Colonic mucosa (tissue), 4 donors: ENCODE data around the gene FGGY. TPM values are rescaled to one million over a fixed set of nuclear protein-coding genes. Genes with fewer than 3 reads are reported as not detected.

Experiments used
- DNase-seq: peaks from one replicate; pipeline ENCODE4 v3.0.0-alpha.2; 2020
- H3K27ac ChIP-seq: fragments of 200-600 bp; one replicate; pipeline ENCODE4 v1.8.0; 2021
- H3K27me3 ChIP-seq: fragments of 200-600 bp; one replicate; pipeline ENCODE4 v1.8.0; 2021
- H3K36me3 ChIP-seq: fragments of 200-600 bp; one replicate; pipeline ENCODE4 v1.8.0; 2021
- H3K4me1 ChIP-seq: fragments of 200-600 bp; one replicate; pipeline ENCODE4 v1.8.0; 2021; ENCODE audit warnings: mild to moderate bottlenecking
- H3K4me3 ChIP-seq: fragments of 200-600 bp; one replicate; pipeline ENCODE4 v1.8.0; 2021
- H3K9ac ChIP-seq, 2 donors: one replicate each; pipeline ENCODE4 v1.7.0; 2013; ENCODE audit warnings: control low read depth in 2 of 2, low read depth in 2 of 2, low read length in 2 of 2
- H3K9me3 ChIP-seq: fragments of 200-600 bp; one replicate; pipeline ENCODE4 v1.8.0; 2021
- intact Hi-C: fragments of 100-400 bp; cut with DNase I; formaldehyde crosslinking; loops from one replicate; pipeline ENCODE4 v1.14.1; 2022
- total RNA-seq, 2 donors: library from RNA; stranded (reverse); fragmentation: NEBNext Ultra II Directional in 1 of 2; extraction: Animal tissue kit (Norgen Biotek cat#: 25700) in 1 of 2; gene quantifications; one replicate each; pipeline ENCODE4 v1.2.1, GENCODE V29; 2021
- TF ChIP-seq, protein P1 (sequence below): fragments of 200-600 bp; IDR thresholded peaks from one replicate; pipeline ENCODE4 v1.8.0; 2022; ENCODE audit warnings: antibody characterized with exemption, mild to moderate bottlenecking
- donor health status: healthy.
- donor health status: DM: no; HTN: no; CAD: no.
- donor health status: DM: no; HTN: no; CAD: no.

Gene FGGY
- total RNA-seq, 2 donors from 2014 or later, result 12.5 to 19.5 TPM

- no peaks in the 10 kb centered on the region for H3K36me3 ChIP-seq
- intact Hi-C loops, result no loop called here
- DNase-seq, result no peak
- H3K4me3 ChIP-seq, result no peak overlapping the region
- H3K9ac ChIP-seq, result no peak overlapping the region
- no peak overlapping the region for H3K27ac ChIP-seq
- H3K4me1 ChIP-seq, result no peaks in the 10 kb centered on the region
- H3K27me3 ChIP-seq, result no peaks in the 10 kb centered on the region
- TF ChIP-seq, protein P1, sequence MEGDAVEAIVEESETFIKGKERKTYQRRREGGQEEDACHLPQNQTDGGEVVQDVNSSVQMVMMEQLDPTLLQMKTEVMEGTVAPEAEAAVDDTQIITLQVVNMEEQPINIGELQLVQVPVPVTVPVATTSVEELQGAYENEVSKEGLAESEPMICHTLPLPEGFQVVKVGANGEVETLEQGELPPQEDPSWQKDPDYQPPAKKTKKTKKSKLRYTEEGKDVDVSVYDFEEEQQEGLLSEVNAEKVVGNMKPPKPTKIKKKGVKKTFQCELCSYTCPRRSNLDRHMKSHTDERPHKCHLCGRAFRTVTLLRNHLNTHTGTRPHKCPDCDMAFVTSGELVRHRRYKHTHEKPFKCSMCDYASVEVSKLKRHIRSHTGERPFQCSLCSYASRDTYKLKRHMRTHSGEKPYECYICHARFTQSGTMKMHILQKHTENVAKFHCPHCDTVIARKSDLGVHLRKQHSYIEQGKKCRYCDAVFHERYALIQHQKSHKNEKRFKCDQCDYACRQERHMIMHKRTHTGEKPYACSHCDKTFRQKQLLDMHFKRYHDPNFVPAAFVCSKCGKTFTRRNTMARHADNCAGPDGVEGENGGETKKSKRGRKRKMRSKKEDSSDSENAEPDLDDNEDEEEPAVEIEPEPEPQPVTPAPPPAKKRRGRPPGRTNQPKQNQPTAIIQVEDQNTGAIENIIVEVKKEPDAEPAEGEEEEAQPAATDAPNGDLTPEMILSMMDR, result no peak
- no peaks in the 10 kb centered on the region for H3K9me3 ChIP-seq
Measured at GRCh38 chr1:59401581-59401980, 104.7 kb downstream of the FGGY start.

DNA sequence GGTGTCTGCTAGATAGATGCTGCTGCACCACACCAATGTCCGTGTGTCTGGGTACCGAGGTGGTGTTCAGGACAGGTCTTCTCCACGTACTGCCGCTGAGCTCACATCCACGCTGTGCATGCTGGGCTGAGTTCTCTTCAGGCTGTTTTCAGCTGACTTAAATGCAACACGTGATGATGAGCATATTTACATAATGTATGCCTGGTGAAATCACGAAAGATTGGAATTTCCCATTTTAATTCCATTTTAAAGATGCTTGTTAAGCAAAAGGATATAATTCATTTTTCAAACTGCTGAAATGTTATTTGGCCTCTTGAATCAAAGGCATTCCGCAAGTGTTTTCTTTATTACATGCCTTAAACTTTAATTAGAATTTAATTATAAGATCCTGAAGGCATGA, 107.9 kb downstream of the FGGY start:
- TF ChIP-seq, protein P1, result no peak
- H3K4me1 ChIP-seq, result no peaks in the 10 kb centered on the region
- no peak overlapping the region for H3K4me3 ChIP-seq
- H3K36me3 ChIP-seq, result no peaks in the 10 kb centered on the region
- intact Hi-C loops, result no loop called here
- H3K9me3 ChIP-seq, result no peaks in the 10 kb centered on the region
- no peaks in the 10 kb centered on the region for H3K27me3 ChIP-seq
- DNase-seq, result no peak
- H3K27ac ChIP-seq, result no peak overlapping the region
- no peak overlapping the region for H3K9ac ChIP-seq

DNA sequence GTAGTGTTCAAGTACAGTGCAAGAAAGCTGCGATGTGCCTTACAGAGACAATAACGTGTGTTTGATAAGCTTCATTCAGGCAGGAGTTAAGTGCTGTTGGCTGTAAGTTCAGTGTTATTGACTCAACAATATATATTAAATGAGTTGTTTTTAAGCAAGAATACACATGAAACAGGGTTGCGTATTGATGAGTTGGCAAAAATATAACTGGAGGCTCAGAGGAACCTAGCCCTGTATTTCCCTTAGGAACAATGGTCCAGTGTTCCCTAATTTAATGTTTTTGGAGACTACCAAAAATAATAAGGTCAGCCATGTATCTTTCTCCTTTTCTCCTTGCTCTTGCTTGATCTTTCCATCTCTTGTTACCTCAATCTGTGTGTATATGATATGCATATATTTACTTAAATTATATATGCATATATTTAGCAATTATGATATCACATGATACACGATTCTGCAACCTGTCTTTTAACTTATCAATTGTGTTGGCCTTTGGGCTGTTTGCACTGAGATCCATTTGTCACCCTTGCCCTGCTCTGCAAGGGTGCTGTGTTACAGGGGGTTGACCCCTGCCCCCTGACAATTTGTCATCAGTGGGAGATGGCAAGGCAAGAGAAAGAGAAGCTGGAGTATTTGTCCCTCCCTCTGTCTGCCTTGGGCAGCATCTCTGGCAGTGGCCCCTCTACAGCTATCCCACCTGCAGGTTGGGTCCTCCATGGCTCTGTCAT, 109.7 kb downstream of the FGGY start:
- intact Hi-C loops, result no loop called here
- H3K4me1 ChIP-seq, result no peaks in the 10 kb centered on the region

DNA sequence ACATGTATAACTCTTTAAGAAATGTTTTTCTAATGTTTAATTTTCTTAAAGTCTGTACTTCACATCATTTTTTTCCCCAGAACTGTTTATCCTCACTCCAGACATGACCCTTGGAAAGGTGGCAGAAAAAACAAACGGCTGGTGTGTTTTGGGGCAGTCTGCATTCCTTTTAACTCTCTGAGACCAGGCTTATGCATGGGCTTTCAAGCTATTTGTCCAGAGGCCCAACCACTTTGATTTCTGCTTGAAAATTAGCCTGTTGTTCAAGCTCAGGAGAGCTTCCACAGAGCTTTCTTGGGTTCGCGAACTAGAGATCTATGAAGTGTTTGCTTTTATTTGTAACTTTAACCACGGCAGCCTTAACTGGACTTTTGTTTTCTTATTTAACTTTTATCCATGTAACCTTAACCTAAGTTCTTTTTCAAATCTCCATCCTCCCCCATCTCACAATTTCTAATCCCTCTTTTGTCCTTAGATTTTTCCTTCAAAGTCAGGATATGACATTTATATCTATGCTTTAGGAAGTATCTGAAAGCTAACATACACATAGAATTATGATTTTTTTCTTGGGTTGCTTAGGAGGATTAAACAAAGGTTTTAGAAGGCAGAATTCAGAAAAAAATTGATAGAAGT, 111.8 kb downstream of the FGGY start:
- H3K9ac ChIP-seq, result no peak overlapping the region
- TF ChIP-seq, protein P1, result no peak
- H3K9me3 ChIP-seq, result no peaks in the 10 kb centered on the region
- H3K36me3 ChIP-seq, result no peaks in the 10 kb centered on the region
- no peak for DNase-seq
- H3K27ac ChIP-seq, result no peak overlapping the region
- H3K4me1 ChIP-seq, result no peaks in the 10 kb centered on the region
- H3K4me3 ChIP-seq, result no peak overlapping the region
- intact Hi-C loops, result no loop called here
- H3K27me3 ChIP-seq, result no peaks in the 10 kb centered on the region

More for the DNA sequence above, 109.7 kb downstream of the FGGY start:
- no peaks in the 10 kb centered on the region for H3K9me3 ChIP-seq
- TF ChIP-seq, protein P1, result no peak
- H3K36me3 ChIP-seq, result no peaks in the 10 kb centered on the region
- no peak for DNase-seq
- H3K4me3 ChIP-seq, result no peak overlapping the region
- no peaks in the 10 kb centered on the region for H3K27me3 ChIP-seq
- no peak overlapping the region for H3K9ac ChIP-seq
- H3K27ac ChIP-seq, result no peak overlapping the region

DNA sequence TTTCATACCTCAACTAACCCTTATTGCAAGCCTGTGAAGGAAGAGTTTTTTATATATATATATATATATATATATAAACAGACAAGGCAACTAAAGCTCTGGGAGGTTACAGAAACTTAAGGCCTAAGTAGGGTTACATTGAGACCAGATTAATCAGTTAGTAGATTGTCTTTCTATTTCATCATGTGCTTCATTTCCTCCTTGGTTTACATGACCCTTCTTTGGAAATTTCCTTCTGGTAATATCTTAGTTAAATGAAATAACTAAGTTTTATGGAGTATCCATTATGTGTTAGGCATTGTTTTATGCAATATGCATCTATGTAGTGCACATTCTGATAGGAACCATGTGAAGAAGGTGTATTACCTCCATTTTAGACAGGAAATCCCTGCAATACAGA, 112.7 kb downstream of the FGGY start:
- Histone ChIP-seq H3K27me3 (no peaks in the 10 kb centered on the region), H3K36me3 (no peaks in the 10 kb centered on the region), H3K4me1 (no peaks in the 10 kb centered on the region), H3K9me3 (no peaks in the 10 kb centered on the region), H3K9ac (no peak overlapping the region), H3K27ac (no peak overlapping the region), H3K4me3 (no peak overlapping the region)
- intact Hi-C loops, result no loop called here
- TF ChIP-seq, protein P1, result no peak
- no peak for DNase-seq
